Right lobe of liver (tissue), 6 donors: Measurements from ENCODE around the gene ROBO2. TPM values are rescaled to one million over a fixed set of nuclear protein-coding genes. Genes with fewer than 3 reads are reported as not detected.

Source experiments
- ATAC-seq, 4 donors: fragments of 200-7000 bp; cut with Tn5 transposase; one replicate each; pipeline ENCODE4 v1.9.1; 2020; ENCODE audit warnings: mild to moderate bottlenecking in 4 of 4, moderate library complexity in 4 of 4
- DNase-seq, 3 donors: peaks; one replicate each; pipeline ENCODE4 v3.0.0-alpha.2; 2020
- H3K27ac ChIP-seq, 3 donors: fragments of 200-600 bp; one replicate each; pipeline ENCODE4 v1.8.0; 2022
- H3K27me3 ChIP-seq, 2 donors: fragments of 200-600 bp; one replicate each; pipeline ENCODE4 v1.8.0; 2022
- H3K36me3 ChIP-seq, 4 donors: fragments of 200-600 bp; sonication (generic) in 1 of 4; one replicate each; pipeline versions ENCODE4 v1.5.1 to v1.8.0; 2017 to 2022; ENCODE audit warnings: control low read depth in 1 of 4
- H3K4me1 ChIP-seq, 4 donors: fragments of 200-600 bp; sonication (generic) in 1 of 4; one replicate each; pipeline versions ENCODE4 v1.5.1 to v1.8.0; 2017 to 2022; ENCODE audit warnings: control low read depth in 1 of 4
- H3K4me3 ChIP-seq, 3 donors: fragments of 200-600 bp; one replicate each; pipeline ENCODE4 v1.8.0; 2022
- H3K9me3 ChIP-seq, 4 donors: fragments of 200-600 bp; sonication (generic) in 1 of 4; one replicate each; pipeline versions ENCODE4 v1.5.1 to v1.8.0; 2017 to 2022; ENCODE audit warnings: control low read depth in 1 of 4
- CTCF ChIP-seq, 4 donors: fragments of 200-600 bp in 3 of 4; fragments of 450-650 bp in 1 of 4; IDR thresholded peaks; one replicate each; pipeline versions ENCODE4 v1.5.1 to v1.8.0; 2016 to 2022; ENCODE audit warnings: antibody characterized with exemption in 4 of 4, mild to moderate bottlenecking in 2 of 4
- POLR2A ChIP-seq: fragments of 450-650 bp; IDR thresholded peaks from one replicate; pipeline ENCODE4 v1.6.1; 2017; ENCODE audit warnings: antibody characterized with exemption, mild to moderate bottlenecking
- WGBS: methylation state at CpG from one replicate; pipeline ENCODE4 v1.1.6; 2018; ENCODE audit warnings: low coverage, low lambda C conversion rate; ENCODE audit not compliant: insufficient coverage; ENCODE audit errors: missing lambda C conversion rate; 5-methylcytosine and 5-hydroxymethylcytosine counted together
- intact Hi-C, 2 donors: fragments of 100-400 bp; cut with DNase I; formaldehyde crosslinking; loops; one replicate each; pipeline versions ENCODE4 v1.11.2 to v1.14.1; 2022
- total RNA-seq, 6 experiments: library from RNA; depleted of rRNA in 2 of 6; stranded (reverse); fragments of >200 nt in 2 of 6; fragmentation: NEBNext Ultra II Directional in 3 of 6; extraction: Animal tissue kit (Norgen Biotek cat#: 25700) in 3 of 6; gene quantifications; one replicate each; pipeline versions ENCODE4 v1.1.0 to v1.2.4, GENCODE V29; 2016 to 2023
- donor health status: DM: no; HTN: yes; CAD: no.
- donor health status: DM: no; HTN: no; CAD: no.
- donor health status: DM: no; HTN: no; CAD: no.
- donor health status: DM: no; HTN: yes; CAD: no.
- donor health status: DM: no; HTN: yes; CAD: no.

The ROBO2 gene
- total RNA-seq, 6 experiments from 2014 or later: 0.07 to 1.7 (median 0.67) TPM

- Histone ChIP-seq H3K9me3 (no peaks in the 10 kb centered on the region), H3K27me3 (no peaks in the 10 kb centered on the region), H3K4me1 (no peaks in the 10 kb centered on the region), H3K4me3 (no peak overlapping the region), H3K27ac (no peak overlapping the region), H3K36me3 (no peaks in the 10 kb centered on the region)
- intact Hi-C loops: no loop called here
- ATAC-seq (no peak), DNase-seq (no peak)
- WGBS: 42% methylated on average over 2 of the region's 2 CpGs
- TF ChIP-seq POLR2A (no peak), CTCF (IDR thresholded peaks at IDR 0.05) (no peak)
Measured at GRCh38 chr3:77648214-77648613, 608.3 kb downstream of the ROBO2 start.

- intact Hi-C loops: no loop called here
- Histone ChIP-seq H3K9me3 (no peaks in the 10 kb centered on the region), H3K36me3 (no peaks in the 10 kb centered on the region), H3K4me1 (no peaks in the 10 kb centered on the region), H3K4me3 (no peak overlapping the region), H3K27me3 (no peaks in the 10 kb centered on the region), H3K27ac (no peak overlapping the region)
- ATAC-seq: no peak
- 48% methylated on average over 4 of the region's 4 CpGs for WGBS
- no peak for TF ChIP-seq POLR2A
- TF ChIP-seq CTCF (IDR thresholded peaks at IDR 0.05): no peak
- no peak for DNase-seq
Measured at GRCh38 chr3:77648664-77649063, 608.8 kb downstream of the ROBO2 start.

GRCh38 chr3:77652624-77653023 lies 612.7 kb downstream of the ROBO2 start:
- H3K4me1 ChIP-seq: no peaks in the 10 kb centered on the region
- H3K4me3 ChIP-seq: no peak overlapping the region
- TF ChIP-seq POLR2A (no peak), CTCF (IDR thresholded peaks at IDR 0.05) (no peak)
- ATAC-seq (no peak), DNase-seq (no peak)
- intact Hi-C loops: no loop called here
- H3K27ac ChIP-seq: no peak overlapping the region
- H3K27me3 ChIP-seq: no peaks in the 10 kb centered on the region
- no peaks in the 10 kb centered on the region for H3K36me3 ChIP-seq
- no peaks in the 10 kb centered on the region for H3K9me3 ChIP-seq

GRCh38 chr3:77655396-77655795 lies 615.5 kb downstream of the ROBO2 start:
- ATAC-seq: no peak
- intact Hi-C loops: no loop called here
- WGBS: 23% methylated on average over 1 of the region's 1 CpG

More at GRCh38 chr3:77655396-77655795, 615.5 kb downstream of the ROBO2 start:
- Histone ChIP-seq H3K4me1 (no peaks in the 10 kb centered on the region), H3K27ac (no peak overlapping the region), H3K36me3 (no peaks in the 10 kb centered on the region), H3K4me3 (no peak overlapping the region), H3K27me3 (no peaks in the 10 kb centered on the region), H3K9me3 (no peaks in the 10 kb centered on the region)
- TF ChIP-seq CTCF (IDR thresholded peaks at IDR 0.05) (no peak), POLR2A (no peak)
- no peak for DNase-seq
